Peyer's patch (tissue), 4 donors: ENCODE results near the gene EOLA1.

ENCODE experiments used
- CTCF ChIP-seq, 6 experiments: fragments of 450-650 bp in 4 of 6; fragments of 200-600 bp in 2 of 6; sonication (generic) in 1 of 6; IDR thresholded peaks; one replicate each; pipeline ENCODE4 v1.5.1; 2017 to 2019; ENCODE audit warnings: antibody characterized with exemption in 6 of 6, mild to moderate bottlenecking in 3 of 6, moderate library complexity in 1 of 6
- POLR2A ChIP-seq, 2 donors: fragments of 450-650 bp; IDR thresholded peaks; one replicate each; pipeline ENCODE4 v1.5.1; 2017; ENCODE audit warnings: antibody characterized with exemption in 2 of 2, mild to moderate bottlenecking in 2 of 2, moderate library complexity in 2 of 2

GRCh38 chrX:149528381-149528780 is 12.4 kb upstream of the EOLA1 start:
- no peak for TF ChIP-seq CTCF (IDR thresholded peaks at IDR 0.05)
- no peak for TF ChIP-seq POLR2A (IDR thresholded peaks at IDR 0.05)
